CD4-positive, CD25-positive, alpha-beta regulatory T cell (primary cell): ENCODE data around the gene MAML2. TPM values are rescaled to one million over a fixed set of nuclear protein-coding genes. Genes with fewer than 3 reads are reported as not detected.

Experiments used
- ATAC-seq, 2 donors: fragments of 150-1000 bp; cut with Tn5 transposase; one replicate each; pipeline ENCODE4 v1.10.0; 2021; ENCODE audit warnings: low read depth in 2 of 2, moderate number of reproducible peaks in 2 of 2, moderate library complexity in 1 of 2
- DNase-seq, 3 donors: peaks; one replicate each; pipeline versions ENCODE4 v3.0.0 to v3.0.0-alpha.2; 2012 to 2022; ENCODE audit warnings: mixed read lengths in 1 of 3
- H3K27ac ChIP-seq: one replicate; pipeline ENCODE4 v1.7.0; 2013; ENCODE audit warnings: mild to moderate bottlenecking, low read length; ENCODE audit not compliant: insufficient read depth, poor library complexity, severe bottlenecking
- H3K27me3 ChIP-seq: one replicate; pipeline ENCODE4 v1.7.0; 2013; ENCODE audit warnings: low read length; ENCODE audit not compliant: control insufficient read depth, insufficient read depth
- H3K36me3 ChIP-seq: one replicate; pipeline ENCODE4 v1.7.0; 2013; ENCODE audit warnings: mild to moderate bottlenecking, low read length, moderate library complexity; ENCODE audit not compliant: control insufficient read depth, insufficient read depth
- H3K4me1 ChIP-seq: 2 replicates; pipeline ENCODE4 v1.7.0; 2013; ENCODE audit warnings: mild to moderate bottlenecking, low read length; ENCODE audit not compliant: insufficient read depth, control insufficient read depth, poor library complexity, severe bottlenecking
- H3K4me3 ChIP-seq: one replicate; pipeline ENCODE4 v1.7.0; 2013; ENCODE audit warnings: low read depth, mild to moderate bottlenecking, low read length, moderate library complexity
- H3K9me3 ChIP-seq, 2 experiments: 1 replicate in 1 of 2; 2 replicates in 1 of 2; pipeline ENCODE4 v1.7.0; 2013; ENCODE audit warnings: low read length in 2 of 2, mild to moderate bottlenecking in 1 of 2, moderate library complexity in 1 of 2; ENCODE audit not compliant: control insufficient read depth in 2 of 2
- H3K27ac Mint-ChIP-seq, 3 donors: one replicate each; pipeline ENCODE4 v1.8.0; 2020 to 2022; ENCODE audit warnings: mild to moderate bottlenecking in 3 of 3, mixed read lengths in 3 of 3, moderate library complexity in 2 of 3
- H3K27me3 Mint-ChIP-seq: one replicate; pipeline ENCODE4 v1.8.0; 2022; ENCODE audit warnings: mild to moderate bottlenecking, mixed read lengths
- H3K36me3 Mint-ChIP-seq: one replicate; pipeline ENCODE4 v1.8.0; 2020; ENCODE audit warnings: mixed read lengths
- H3K4me1 Mint-ChIP-seq, 4 donors: one replicate each; pipeline ENCODE4 v1.8.0; 2020 to 2022; ENCODE audit warnings: mixed read lengths in 4 of 4, mild to moderate bottlenecking in 1 of 4
- H3K4me3 Mint-ChIP-seq, 4 donors: one replicate each; pipeline ENCODE4 v1.8.0; 2020 to 2022; ENCODE audit warnings: mild to moderate bottlenecking in 4 of 4, mixed read lengths in 4 of 4, moderate library complexity in 3 of 4
- H3K9me3 Mint-ChIP-seq, 7 donors: one replicate each; pipeline ENCODE4 v1.8.0; 2020 to 2022; ENCODE audit warnings: mixed read lengths in 7 of 7, mild to moderate bottlenecking in 3 of 7, moderate library complexity in 2 of 7
- polyA plus RNA-seq, 4 donors: library from polyadenylated mRNA; unstranded; fragments of 300-500 nt; fragmentation: Illumina TruSeq; gene quantifications; one replicate each; pipeline ENCODE4 v1.2.3, GENCODE V29; 2021
- total RNA-seq: library from RNA; stranded (reverse); gene quantifications from one replicate; pipeline ENCODE4 v1.2.3, GENCODE V29; 2022

Gene MAML2
- total and polyA plus RNA-seq, 5 donors from 2014 or later, result 4.1 to 35.6 (median 9.3) TPM

- DNase-seq (no peak), ATAC-seq (no peak)
- Histone ChIP-seq H3K36me3 (peaks cover 5% of the 10 kb centered on the region), H3K27me3 (no peaks in the 10 kb centered on the region), H3K27ac (no peak overlapping the region), H3K4me1 (peaks cover 8% of the 10 kb centered on the region), H3K4me3 (no peak overlapping the region), H3K9me3 (no peaks in the 10 kb centered on the region)
- peaks cover 37 to 92% (median 69%) of the 10 kb centered on the region in 4 donors for H3K4me1 Mint-ChIP-seq
- peaks cover 34% of the 10 kb centered on the region for H3K36me3 Mint-ChIP-seq
- peak overlapping the region; percentile 2 to 33 (median 2) for H3K27ac Mint-ChIP-seq
- no peak overlapping the region for H3K4me3 Mint-ChIP-seq
- H3K27me3 Mint-ChIP-seq, result no peaks in the 10 kb centered on the region
- no peaks in the 10 kb centered on the region for H3K9me3 Mint-ChIP-seq
These were observed 20.0 kb downstream of the MAML2 start for GRCh38 chr11:96322775-96323641.

GRCh38 chr11:96321091-96321490, 21.9 kb downstream of the MAML2 start:
- Mint-ChIP-seq H3K4me1 (peaks cover 42 to 98% (median 80%) of the 10 kb centered on the region in 4 donors), H3K27me3 (no peaks in the 10 kb centered on the region), H3K36me3 (peaks cover 46% of the 10 kb centered on the region), H3K27ac (peak overlapping the region in 2 of 3 donors; percentile 24 to 49), H3K9me3 (no peaks in the 10 kb centered on the region), H3K4me3 (peak overlapping the region in 1 of 4 donors; percentile 15)
- peaks cover 7% of the 10 kb centered on the region for H3K36me3 ChIP-seq
- H3K27me3 ChIP-seq, result no peaks in the 10 kb centered on the region
- ATAC-seq, result no peak
- DNase-seq, result no peak
- H3K4me1 ChIP-seq, result peaks cover 14% of the 10 kb centered on the region
- H3K27ac ChIP-seq, result no peak overlapping the region
- H3K4me3 ChIP-seq, result no peak overlapping the region
- no peaks in the 10 kb centered on the region for H3K9me3 ChIP-seq

GRCh38 chr11:96319898-96320656, 22.9 kb downstream of the MAML2 start:
- H3K36me3 Mint-ChIP-seq, result peaks cover 45% of the 10 kb centered on the region
- H3K4me1 Mint-ChIP-seq, result peaks cover 44 to 97% (median 84%) of the 10 kb centered on the region in 4 donors
- DNase-seq (no peak), ATAC-seq (no peak)
- Histone ChIP-seq H3K27ac (no peak overlapping the region), H3K9me3 (no peaks in the 10 kb centered on the region), H3K4me1 (peaks cover 15% of the 10 kb centered on the region), H3K27me3 (no peaks in the 10 kb centered on the region), H3K4me3 (no peak overlapping the region), H3K36me3 (peaks cover 7% of the 10 kb centered on the region)
- H3K27me3 Mint-ChIP-seq, result no peaks in the 10 kb centered on the region
- no peaks in the 10 kb centered on the region for H3K9me3 Mint-ChIP-seq
- no peak overlapping the region for H3K4me3 Mint-ChIP-seq
- peak overlapping the region in 1 of 3 donors; percentile 68 for H3K27ac Mint-ChIP-seq

GRCh38 chr11:96318850-96319249, 24.1 kb downstream of the MAML2 start:
- DNase-seq (no peak), ATAC-seq (no peak)
- no peaks in the 10 kb centered on the region for H3K9me3 Mint-ChIP-seq
- Histone ChIP-seq H3K4me3 (no peak overlapping the region), H3K27ac (no peak overlapping the region), H3K9me3 (no peaks in the 10 kb centered on the region), H3K27me3 (no peaks in the 10 kb centered on the region), H3K36me3 (peaks cover 5% of the 10 kb centered on the region), H3K4me1 (peaks cover 25% of the 10 kb centered on the region)
- peaks cover 40% of the 10 kb centered on the region for H3K36me3 Mint-ChIP-seq
- peak overlapping the region in 1 of 4 donors; percentile 17 for H3K4me3 Mint-ChIP-seq
- H3K27ac Mint-ChIP-seq, result peak overlapping the region in 1 of 3 donors; percentile 59
- peaks cover 43 to 97% (median 83%) of the 10 kb centered on the region in 4 donors for H3K4me1 Mint-ChIP-seq
- no peaks in the 10 kb centered on the region for H3K27me3 Mint-ChIP-seq

GRCh38 chr11:96318399-96318798, 24.6 kb downstream of the MAML2 start:
- Mint-ChIP-seq H3K36me3 (peaks cover 37% of the 10 kb centered on the region), H3K27me3 (no peaks in the 10 kb centered on the region), H3K27ac (peak overlapping the region in 2 of 3 donors; percentile 59 to 64), H3K4me3 (peak overlapping the region in 1 of 4 donors; percentile 11), H3K9me3 (no peaks in the 10 kb centered on the region), H3K4me1 (peaks cover 46 to 97% (median 82%) of the 10 kb centered on the region in 4 donors)
- ATAC-seq (no peak), DNase-seq (no peak)
- Histone ChIP-seq H3K27ac (no peak overlapping the region), H3K27me3 (no peaks in the 10 kb centered on the region), H3K4me1 (peaks cover 25% of the 10 kb centered on the region), H3K9me3 (no peaks in the 10 kb centered on the region), H3K4me3 (peak overlapping the region; percentile 22), H3K36me3 (peaks cover 2% of the 10 kb centered on the region)

GRCh38 chr11:96317985-96318384, 25.0 kb downstream of the MAML2 start:
- ATAC-seq (no peak), DNase-seq (no peak)
- no peaks in the 10 kb centered on the region for H3K27me3 ChIP-seq
- H3K36me3 ChIP-seq, result peaks cover 2% of the 10 kb centered on the region
- H3K4me1 ChIP-seq, result peaks cover 25% of the 10 kb centered on the region
- Mint-ChIP-seq H3K27ac (peak overlapping the region in 2 of 3 donors; percentile 59 to 64), H3K27me3 (no peaks in the 10 kb centered on the region), H3K9me3 (no peaks in the 10 kb centered on the region), H3K4me1 (peaks cover 48 to 97% (median 82%) of the 10 kb centered on the region in 4 donors), H3K4me3 (peak overlapping the region in 1 of 4 donors; percentile 11), H3K36me3 (peaks cover 36% of the 10 kb centered on the region)
- no peak overlapping the region for H3K27ac ChIP-seq
- peak overlapping the region; percentile 22 for H3K4me3 ChIP-seq
- no peaks in the 10 kb centered on the region for H3K9me3 ChIP-seq

- H3K9me3 ChIP-seq, result no peaks in the 10 kb centered on the region
- H3K36me3 ChIP-seq, result peaks cover 2% of the 10 kb centered on the region
- Mint-ChIP-seq H3K4me3 (no peak overlapping the region), H3K27ac (peak overlapping the region in 2 of 3 donors; percentile 59 to 64), H3K36me3 (peaks cover 32% of the 10 kb centered on the region), H3K4me1 (peaks cover 48 to 97% (median 83%) of the 10 kb centered on the region in 4 donors), H3K27me3 (no peaks in the 10 kb centered on the region), H3K9me3 (no peaks in the 10 kb centered on the region)
- H3K4me1 ChIP-seq, result peaks cover 25% of the 10 kb centered on the region
- no peak overlapping the region for H3K27ac ChIP-seq
- no peak for DNase-seq
- no peaks in the 10 kb centered on the region for H3K27me3 ChIP-seq
- ATAC-seq, result no peak
- H3K4me3 ChIP-seq, result no peak overlapping the region
These were observed 25.4 kb downstream of the MAML2 start for GRCh38 chr11:96317571-96317970.
